Activated CD4-positive, CD25-positive, alpha-beta regulatory T cell (primary cell): ENCODE measurements around the gene GAPVD1.
"Not testable (repeated sequence)": the region's sequence is repeated elsewhere in the genome, so short reads cannot be mapped to it uniquely, and the experiment has no call there.

Source experiments
- DNase-seq, 4 experiments: peaks; one replicate each; lab custom pipeline; 2025; lab: John Stamatoyannopoulos, UW

Gene GAPVD1

DNA sequence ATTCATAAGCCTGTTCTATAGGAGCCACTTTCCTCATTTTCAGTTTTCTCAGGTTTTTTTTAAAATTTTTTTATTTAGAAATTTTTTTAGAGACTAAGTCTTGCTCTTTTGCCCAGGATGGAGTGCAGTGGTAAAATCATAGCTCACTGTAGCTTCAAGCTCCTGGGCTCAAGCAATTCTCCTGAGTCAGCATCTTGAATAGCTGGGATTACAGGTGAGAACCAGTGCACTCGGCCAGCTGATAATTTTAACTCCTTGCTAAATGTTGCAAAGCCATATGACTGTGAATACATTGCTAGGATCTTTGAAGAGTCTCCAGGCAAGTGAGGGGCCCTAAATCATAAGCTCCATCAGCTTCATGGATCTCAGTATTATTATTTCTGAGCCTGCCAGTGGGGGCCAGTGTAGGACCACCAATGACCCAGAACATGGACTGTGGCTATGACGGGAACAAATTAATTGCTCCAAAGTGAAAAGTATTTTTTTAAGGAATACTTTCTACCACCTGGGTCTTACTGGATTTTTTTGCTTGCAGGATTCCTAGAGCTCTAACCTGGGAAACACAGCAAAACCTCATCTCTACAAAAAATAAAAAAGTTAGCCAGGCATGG lies 5.7 kb upstream of the GAPVD1 start:
- no peak for DNase-seq

DNA sequence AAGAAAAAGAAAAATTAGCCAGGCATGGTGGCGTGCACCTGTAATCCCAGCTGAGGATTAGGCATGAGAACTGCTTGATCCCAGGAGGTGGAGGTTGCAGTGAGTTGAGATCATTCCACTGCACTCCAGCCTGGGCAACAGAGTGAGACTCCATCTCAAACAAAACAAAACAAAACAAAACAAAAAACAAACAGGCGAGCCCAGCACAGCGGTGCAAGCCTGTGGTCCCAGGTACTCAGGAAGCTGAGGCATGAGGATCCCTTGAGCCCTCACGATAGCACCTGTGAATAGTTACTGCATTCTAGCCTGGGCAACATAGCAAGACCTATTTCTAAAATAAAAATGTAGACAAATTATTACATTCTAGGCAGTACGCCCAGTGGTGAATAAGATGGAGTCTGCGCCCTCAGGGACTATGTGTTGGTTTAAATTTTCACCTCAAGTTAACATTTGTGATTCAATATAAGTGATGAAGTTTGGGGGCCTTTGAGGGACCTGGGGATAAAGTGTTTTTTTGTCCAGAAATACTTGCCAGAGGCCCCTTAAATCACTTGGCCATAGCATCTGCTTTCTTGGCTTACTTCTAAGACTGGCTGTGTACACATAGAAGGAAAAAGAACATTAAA lies 3.4 kb upstream of the GAPVD1 start:
- DNase-seq, result no peak

GRCh38 chr9:125258832-125259534 lies 2.6 kb upstream of the GAPVD1 start:
- DNase-seq, result no peak

GRCh38 chr9:125260561-125260960 lies 1.1 kb upstream of the GAPVD1 start:
- DNase-seq, result no peak

- no peak for DNase-seq
Measured at GRCh38 chr9:125262294-125262991, 817 bp downstream of the GAPVD1 start.

- DNase-seq, result not testable (repeated sequence)
Measured at GRCh38 chr9:125264068-125264467, 2.4 kb downstream of the GAPVD1 start.

- DNase-seq, result no peak
Measured at GRCh38 chr9:125268394-125269013, 6.9 kb downstream of the GAPVD1 start.

DNA sequence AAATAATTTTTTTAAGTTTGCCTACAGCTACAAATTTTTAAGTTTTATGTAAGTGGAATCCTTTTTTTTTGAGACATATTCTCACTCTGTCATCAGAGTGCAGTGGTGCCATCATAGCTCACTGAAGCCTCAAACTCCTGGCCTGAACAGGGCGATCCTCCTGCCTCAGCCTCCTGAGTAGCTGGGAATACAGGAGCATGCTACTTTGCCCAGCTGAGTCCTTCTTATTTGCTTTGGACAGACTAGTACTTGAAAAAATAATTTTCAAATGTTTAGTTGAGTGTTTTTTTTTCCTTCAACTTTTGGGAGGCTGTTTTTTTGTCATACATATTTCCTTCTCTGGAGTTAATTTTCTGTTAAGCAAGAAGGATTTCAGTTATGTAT lies 7.4 kb downstream of the GAPVD1 start:
- no peak for DNase-seq

GRCh38 chr9:125271081-125271480 lies 9.5 kb downstream of the GAPVD1 start:
- no peak for DNase-seq

GRCh38 chr9:125272697-125273096 lies 11.1 kb downstream of the GAPVD1 start:
- no peak for DNase-seq

DNA sequence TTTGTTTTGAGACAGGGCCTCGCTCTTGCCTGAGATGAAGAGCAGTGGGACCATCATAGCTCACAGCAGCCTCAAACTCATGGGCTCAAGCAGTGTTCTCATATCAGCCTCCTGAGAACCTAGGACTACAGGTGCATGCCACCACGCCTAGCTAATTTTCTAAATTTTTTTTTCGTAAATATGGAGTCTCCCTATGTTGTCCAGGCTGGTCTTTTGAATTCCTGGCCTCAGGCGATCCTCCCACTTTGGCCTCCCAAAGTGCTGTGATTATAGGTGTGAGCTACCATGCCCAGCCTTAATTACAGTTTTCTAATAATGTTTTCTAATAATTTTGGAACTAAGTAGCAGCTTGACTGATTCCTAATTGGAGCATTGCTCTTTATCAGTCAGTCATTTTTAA lies 15.1 kb downstream of the GAPVD1 start:
- no peak for DNase-seq

GRCh38 chr9:125277411-125277810 lies 15.8 kb downstream of the GAPVD1 start:
- no peak for DNase-seq

- no peak for DNase-seq
Measured at GRCh38 chr9:125280945-125281344, 19.3 kb downstream of the GAPVD1 start.

DNA sequence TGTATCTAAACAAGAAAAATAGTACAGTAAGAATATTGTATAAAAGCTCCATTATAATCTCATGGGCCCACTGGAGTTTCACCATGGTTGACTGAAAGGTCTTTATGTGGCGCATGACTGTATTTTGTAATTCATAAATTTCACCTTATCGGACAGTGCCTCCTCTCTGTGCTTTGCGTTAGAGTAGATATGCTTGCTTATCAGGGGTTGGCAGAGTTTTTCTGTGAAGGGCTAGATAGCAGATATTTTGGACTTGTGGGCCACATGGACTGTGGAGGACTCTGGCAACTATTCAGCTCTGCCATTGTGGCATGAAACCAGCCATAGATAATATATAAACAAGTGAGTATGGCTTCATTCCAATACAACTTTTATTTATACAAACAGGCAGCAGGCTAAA lies 23.2 kb downstream of the GAPVD1 start:
- DNase-seq, result no peak

GRCh38 chr9:125286935-125287433 lies 25.4 kb downstream of the GAPVD1 start:
- DNase-seq, result not testable (repeated sequence)

GRCh38 chr9:125293134-125293533 lies 31.5 kb downstream of the GAPVD1 start:
- no peak for DNase-seq

- DNase-seq, result no peak
Measured at GRCh38 chr9:125295657-125296056, 34.0 kb downstream of the GAPVD1 start.

DNA sequence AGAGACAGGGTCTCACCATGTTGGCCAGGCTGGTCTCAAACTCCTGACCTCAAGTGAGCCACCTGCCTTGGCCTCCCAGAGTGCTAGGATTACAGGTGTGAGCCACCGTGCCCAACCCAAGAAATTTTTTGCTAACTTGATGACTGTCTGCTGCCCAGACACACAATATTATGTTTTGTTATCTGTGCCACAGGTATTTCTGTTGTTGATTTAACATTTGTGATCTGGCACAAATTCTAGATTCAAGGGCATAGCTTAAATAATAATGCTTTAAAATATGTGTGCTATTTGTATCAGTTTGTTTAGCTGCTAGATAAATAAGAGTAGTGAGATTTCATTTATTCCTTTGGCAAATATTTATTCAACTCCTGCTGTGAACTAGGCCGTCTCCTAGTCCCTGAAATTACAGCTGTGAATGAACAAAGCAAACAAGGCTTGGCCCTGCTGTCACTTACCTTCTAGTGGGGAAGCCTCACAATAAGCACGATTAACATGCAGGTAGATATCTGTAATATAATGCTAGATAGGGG lies 35.3 kb downstream of the GAPVD1 start:
- no peak for DNase-seq

DNA sequence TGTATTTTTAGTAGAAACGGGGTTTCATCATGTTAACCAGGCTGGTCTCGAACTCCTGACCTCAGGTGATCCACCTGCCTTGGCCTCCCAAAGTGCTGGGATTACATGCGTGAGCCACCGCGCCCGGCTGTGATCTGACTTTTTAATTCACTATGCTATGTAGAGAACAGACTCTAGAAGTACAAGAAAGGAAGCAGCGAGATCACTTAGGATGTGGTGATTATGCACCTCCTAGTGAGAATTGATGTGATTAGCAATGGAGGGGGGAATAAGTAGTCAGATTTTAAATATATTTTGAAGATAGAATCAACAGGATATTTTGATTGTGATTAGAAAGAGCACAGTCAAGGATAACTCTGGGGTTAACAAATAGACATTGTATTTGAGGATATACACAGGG lies 36.3 kb downstream of the GAPVD1 start:
- no peak for DNase-seq

DNA sequence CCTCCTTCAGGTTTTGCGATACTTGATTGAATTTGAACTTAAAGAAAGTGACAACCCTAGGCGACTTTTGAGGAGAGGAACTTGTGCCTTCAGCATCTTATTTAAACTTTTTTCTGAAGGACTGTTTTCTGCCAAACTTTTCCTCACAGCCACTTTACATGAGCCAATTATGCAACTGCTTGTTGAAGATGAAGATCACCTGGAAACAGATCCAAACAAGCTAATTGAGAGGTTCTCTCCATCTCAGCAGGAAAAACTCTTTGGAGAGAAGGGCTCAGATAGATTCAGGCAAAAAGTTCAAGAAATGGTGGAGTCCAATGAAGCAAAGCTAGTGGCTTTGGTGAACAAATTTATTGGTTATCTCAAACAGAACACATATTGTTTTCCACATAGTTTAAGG lies 40.6 kb downstream of the GAPVD1 start:
- no peak for DNase-seq

DNA sequence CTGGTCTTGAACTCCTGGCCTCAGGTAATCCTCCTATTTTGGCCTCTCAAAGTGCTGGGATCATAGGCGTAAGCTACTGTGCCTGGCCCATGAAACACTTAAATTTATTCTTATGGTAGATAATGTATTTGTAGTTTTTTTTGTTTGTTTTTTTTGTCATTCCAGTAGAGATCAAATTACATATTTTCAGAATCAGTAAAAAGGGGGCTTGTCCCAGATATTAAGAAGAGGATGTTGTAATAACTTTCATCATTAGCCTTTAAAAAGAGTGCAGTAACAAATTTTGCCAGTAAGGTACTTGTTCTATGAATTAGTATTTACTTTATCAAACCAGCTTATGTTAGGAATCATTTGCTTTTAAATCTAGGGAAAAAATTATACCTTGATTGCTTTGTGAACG lies 42.6 kb downstream of the GAPVD1 start:
- no peak for DNase-seq

DNA sequence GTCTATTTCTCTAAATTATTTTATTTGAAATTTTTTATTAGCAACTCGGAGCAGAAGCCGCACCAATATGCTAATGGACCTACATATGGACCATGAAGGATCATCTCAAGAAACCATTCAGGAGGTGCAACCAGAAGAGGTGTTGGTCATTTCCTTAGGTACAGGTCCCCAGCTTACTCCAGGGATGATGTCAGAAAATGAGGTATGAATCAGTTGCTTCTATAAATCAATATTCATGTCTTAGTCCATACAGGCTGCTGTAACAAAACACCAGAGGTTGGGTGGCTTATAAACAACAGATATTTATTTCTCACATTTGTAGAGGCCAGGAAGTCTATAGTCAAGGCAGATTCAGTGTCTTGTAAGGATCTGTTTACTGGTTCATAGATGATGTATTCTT lies 50.8 kb downstream of the GAPVD1 start:
- no peak for DNase-seq
